OCI-M1 (cell line): Measurements from ENCODE around the gene MAB21L3.

Source experiments
- DNase-seq: peaks from one replicate; lab custom pipeline; 2025; lab: John Stamatoyannopoulos, UW

The MAB21L3 gene

GRCh38 chr1:116111524-116112021, 374 bp downstream of the MAB21L3 start:
- no peak for DNase-seq

DNA sequence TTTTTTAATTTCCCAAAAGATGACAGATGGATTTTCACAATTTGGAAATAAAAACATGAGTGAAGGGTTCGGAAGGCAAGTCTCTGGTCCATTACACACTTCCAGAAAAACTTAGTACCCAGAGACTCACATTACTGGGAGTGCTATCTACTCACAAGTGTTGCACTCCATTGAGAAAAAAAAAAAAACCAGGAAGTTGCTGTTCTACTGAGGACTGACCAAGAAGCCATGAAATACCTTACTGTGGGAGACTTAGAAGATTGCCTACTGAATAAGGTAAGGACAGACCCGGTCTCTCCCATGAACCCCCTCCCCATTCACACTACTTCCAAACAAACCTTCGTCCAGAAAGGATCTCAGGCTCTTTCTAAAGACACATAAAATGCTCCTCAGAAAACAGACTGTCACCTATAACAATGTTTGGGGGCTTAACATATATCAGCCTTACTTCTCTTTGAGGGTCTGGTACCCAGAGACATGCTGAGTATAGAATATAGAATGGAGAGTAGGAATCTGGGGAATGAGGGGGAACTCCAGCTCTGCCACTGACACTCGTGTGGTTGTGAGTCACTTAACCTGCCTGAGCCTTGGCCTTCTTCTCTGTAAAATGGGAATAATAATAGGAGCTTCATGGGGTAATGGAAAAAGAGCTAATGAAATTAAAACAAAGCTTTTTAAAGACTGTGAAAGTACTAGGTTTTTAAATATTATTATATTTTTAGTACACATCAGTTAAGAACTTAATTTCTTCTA, 1.4 kb downstream of the MAB21L3 start:
- DNase-seq = peak; percentile 4

DNA sequence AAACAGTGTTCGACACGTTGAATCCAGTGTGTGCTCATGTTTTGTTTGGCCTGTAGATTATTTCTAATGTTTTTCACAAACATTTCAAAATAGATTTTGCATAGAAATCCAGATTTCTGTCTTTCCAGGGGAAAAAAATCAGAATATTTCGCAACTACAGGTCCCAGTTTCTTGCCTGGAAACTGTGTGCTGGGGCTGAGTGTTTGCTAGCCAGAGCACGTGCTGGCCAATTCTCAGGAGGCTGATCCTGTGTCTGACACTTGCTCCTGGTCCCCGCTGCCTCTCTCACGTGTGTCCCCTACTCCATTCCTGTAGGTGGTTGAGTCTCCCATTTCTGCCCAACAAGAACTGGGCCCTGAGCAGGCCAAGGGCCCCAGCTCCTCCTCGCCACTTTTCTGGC, 2.4 kb downstream of the MAB21L3 start:
- DNase-seq = no peak

DNA sequence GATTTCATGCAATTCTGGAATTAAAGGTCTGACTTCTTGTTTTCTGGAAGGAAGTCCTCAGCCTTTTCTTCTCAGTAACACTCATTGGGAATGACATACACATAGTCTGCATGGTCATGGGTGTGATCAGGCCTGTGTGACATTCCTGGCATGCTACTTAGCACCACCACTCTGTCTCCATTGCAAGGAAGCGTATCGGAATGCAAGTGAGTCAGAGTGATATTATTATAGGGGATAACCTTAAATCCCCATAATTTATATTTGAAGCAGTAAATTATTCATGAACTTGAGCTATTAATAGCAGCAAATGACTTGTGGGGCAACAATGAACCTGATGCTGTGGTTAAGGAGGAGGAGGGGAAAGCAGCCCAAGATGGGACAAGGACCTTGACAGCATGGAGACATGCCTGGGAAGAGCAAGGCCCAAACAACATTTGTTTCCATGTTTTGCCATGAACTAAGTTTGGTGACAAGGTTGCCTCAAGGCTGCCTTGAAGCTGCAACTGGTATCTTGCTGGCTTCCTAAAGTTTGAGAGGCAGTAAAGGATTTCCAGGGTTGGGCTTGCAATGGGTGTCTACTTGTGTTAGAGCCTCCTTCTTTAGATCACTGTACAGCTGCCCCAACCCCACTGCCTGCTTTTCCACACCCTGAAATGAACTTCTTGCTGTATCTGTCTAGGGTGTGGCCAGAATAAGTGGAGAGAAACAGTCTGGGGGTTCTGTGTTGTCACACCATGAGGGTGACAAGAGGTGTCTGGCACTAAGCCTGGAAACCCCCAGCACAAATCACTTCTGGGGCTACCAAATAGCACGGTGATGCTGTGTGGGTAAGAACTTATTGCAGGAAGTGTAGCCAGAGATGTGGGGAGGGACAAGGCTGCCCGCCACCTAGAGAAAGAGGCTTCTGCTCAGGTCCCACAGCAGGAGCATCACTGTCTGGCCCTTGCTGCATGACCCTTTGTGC, 4.6 kb downstream of the MAB21L3 start:
- DNase-seq = no peak

- no peak for DNase-seq
Measured at GRCh38 chr1:116118471-116118870, 7.3 kb downstream of the MAB21L3 start.

DNA sequence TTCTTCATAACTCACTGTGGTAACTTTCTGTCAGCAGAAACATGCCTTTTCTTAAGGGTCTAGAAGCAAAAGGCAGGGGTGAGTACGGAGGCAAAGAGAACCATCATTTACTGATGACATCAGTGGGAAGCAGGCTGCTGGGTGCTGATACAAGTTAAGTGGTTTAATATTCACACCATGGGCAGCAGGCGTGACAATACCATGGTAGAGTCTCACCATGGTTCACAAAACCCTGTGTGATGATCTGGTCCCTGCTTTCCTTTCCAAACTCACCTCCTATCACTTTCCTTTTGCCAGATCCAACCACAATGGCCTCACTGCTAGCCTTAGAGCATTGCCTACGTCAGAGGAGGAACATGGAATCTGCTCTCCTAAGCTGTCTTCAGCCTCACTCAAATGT, 8.7 kb downstream of the MAB21L3 start:
- DNase-seq = no peak

DNA sequence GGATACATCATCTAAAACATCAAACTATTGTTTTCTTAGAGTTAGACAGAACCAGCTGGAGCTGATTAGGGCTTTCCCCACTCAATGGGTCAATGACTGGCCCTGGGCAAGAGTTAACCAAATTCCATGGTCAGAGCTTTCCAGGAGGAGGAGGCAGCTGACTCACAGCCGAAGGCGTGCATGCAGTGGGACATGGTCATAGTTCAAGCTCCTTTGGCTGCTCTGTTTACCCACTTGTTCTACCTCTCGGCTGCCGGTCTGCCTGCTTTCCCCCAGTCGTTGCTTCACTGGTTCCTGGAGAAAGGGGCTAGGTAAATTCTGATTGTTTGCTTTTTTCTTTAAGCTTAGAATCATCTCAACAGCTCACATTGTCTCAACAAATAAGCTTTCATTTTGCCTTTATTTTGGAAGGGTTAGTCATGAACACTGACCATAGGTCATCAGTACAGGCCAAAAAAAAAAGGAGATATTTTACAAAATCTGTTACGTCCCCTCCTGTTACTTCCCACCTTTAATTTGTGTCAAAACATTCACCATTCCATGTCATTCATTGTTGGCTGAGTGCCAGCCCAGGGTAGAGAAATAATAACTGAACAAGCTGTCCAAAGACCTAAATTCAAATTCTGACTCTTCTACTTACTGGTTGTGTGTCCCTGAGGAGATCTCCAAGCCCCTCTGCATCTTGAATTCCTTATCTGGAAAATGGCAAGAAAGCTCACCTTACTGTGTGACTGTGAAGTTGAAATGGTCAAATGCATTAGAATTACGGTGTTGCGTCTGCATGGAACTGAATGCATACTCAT, 12.0 kb downstream of the MAB21L3 start:
- no peak for DNase-seq

- no peak for DNase-seq
Measured at GRCh38 chr1:116123837-116124533, 12.8 kb downstream of the MAB21L3 start.

GRCh38 chr1:116125758-116126157, 14.6 kb downstream of the MAB21L3 start:
- DNase-seq = no peak

DNA sequence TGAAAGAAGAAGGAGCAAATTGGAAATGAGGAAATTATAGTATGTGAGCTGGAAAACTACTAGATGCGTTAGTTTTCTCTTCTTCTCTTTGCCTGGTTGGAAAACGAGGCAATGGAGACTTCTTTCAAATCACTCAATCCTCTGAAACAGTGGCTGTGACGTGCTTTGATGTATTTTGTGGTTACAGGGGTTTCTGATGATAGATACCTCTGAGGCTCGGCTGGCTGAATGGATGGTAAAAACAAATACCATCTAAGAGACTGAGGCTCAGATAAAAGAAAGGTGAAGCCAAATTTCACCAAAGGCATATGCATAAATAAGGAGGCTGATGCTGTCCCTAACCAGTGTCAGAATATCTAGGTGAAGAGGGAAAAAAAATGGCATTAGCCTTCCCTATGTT, 15.1 kb downstream of the MAB21L3 start:
- DNase-seq = peak; percentile 7

- DNase-seq = no peak
Measured at GRCh38 chr1:116127123-116127847, 16.1 kb downstream of the MAB21L3 start.

DNA sequence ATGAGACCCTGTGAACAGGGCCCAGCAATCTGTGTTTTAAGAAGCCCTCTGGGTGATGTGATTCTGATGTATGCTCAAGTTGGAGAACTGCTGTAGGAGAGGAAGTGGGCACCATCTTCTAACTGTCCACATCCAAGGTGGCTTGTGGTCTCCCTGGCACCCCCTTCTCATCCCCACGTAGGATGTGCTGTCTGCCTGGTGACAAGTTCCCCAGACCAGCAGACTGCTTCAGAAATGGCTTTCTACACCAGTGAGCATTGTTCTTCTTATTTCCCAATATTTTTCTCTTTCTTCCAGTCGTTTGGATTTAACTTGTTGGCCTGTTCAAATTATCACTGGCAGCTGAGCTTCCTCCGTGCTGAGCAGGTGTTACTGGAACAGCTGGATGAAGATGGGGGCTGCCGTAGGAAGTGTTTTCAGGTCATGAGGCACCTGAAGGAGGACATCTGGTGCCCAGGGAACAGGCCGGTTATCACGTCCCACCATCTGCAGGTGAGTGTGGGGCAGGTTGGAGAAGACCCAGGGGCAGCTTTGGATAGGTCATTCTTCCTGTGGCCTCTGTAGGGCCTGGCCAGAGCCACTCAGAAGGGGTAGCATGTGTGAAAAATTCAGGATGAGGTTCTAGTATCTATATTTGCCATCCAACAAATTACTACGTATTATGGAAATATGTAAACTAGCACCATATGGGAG, 16.8 kb downstream of the MAB21L3 start:
- DNase-seq = no peak

- DNase-seq = no peak
Measured at GRCh38 chr1:116128664-116129063, 17.5 kb downstream of the MAB21L3 start.

DNA sequence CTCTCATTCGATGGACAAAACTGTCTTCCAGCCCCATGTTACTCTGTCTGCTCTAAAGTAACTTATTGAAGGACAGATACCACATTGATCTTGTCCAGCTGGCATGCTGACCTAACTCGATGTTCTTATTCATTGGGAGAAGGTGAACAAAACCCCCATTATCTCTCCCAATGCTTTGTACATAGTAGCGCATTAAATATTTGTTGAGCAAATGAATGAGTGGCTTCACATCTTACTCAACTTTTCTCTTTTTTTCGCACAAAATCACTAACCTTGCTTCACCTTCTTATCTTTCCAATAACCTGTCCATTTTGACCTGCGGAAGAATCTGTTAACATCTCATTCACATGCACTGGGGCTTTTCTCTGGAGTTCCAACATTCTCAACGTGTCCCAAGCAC, 18.3 kb downstream of the MAB21L3 start:
- no peak for DNase-seq

GRCh38 chr1:116130356-116130755, 19.2 kb downstream of the MAB21L3 start:
- DNase-seq = peak; percentile 55

- DNase-seq = no peak
Measured at GRCh38 chr1:116131170-116131569, 20.0 kb downstream of the MAB21L3 start.

- peak; percentile 88 for DNase-seq
Measured at GRCh38 chr1:116131866-116132605, 20.8 kb downstream of the MAB21L3 start.

GRCh38 chr1:116133696-116134475, 22.7 kb downstream of the MAB21L3 start:
- peak; percentile 54 for DNase-seq

GRCh38 chr1:116134476-116134773, 23.2 kb downstream of the MAB21L3 start:
- no peak for DNase-seq
